Suprapubic skin (tissue), 4 donors: Measurements from ENCODE around the gene ZFP36L2. TPM values are rescaled to one million over a fixed set of nuclear protein-coding genes. Genes with fewer than 3 reads are reported as not detected.

Source experiments
- DNase-seq, 2 donors: peaks; one replicate each; pipeline ENCODE4 v3.0.0-alpha.2; 2019; ENCODE audit warnings: low spot score in 2 of 2
- H3K27ac ChIP-seq: fragments of 200-600 bp; sonication (generic); one replicate; pipeline ENCODE4 v1.5.1; 2019
- H3K27me3 ChIP-seq: fragments of 200-600 bp; sonication (generic); one replicate; pipeline ENCODE4 v1.5.1; 2019
- H3K36me3 ChIP-seq: fragments of 200-600 bp; sonication (generic); one replicate; pipeline ENCODE4 v1.5.1; 2019
- H3K4me1 ChIP-seq: fragments of 200-600 bp; sonication (generic); one replicate; pipeline ENCODE4 v1.5.1; 2019
- H3K4me3 ChIP-seq: fragments of 200-600 bp; sonication (generic); one replicate; pipeline ENCODE4 v1.5.1; 2019; ENCODE audit warnings: mild to moderate bottlenecking
- H3K9me3 ChIP-seq: fragments of 200-600 bp; sonication (generic); one replicate; pipeline ENCODE4 v1.5.1; 2019
- EP300 ChIP-seq: sonication (generic); formaldehyde crosslinking; IDR thresholded peaks from one replicate; pipeline ENCODE4 v1.6.1; 2017; ENCODE audit warnings: antibody characterized with exemption
- POLR2A ChIP-seq, 2 donors: fragments of 450-650 bp; IDR thresholded peaks; one replicate each; pipeline ENCODE4 v1.6.1; 2017; ENCODE audit warnings: antibody characterized with exemption in 2 of 2, mild to moderate bottlenecking in 2 of 2, moderate library complexity in 2 of 2
- POLR2AphosphoS5 ChIP-seq, 3 donors: sonication (generic); formaldehyde crosslinking; IDR thresholded peaks; one replicate each; pipeline ENCODE4 v1.6.1; 2017; ENCODE audit warnings: antibody characterized with exemption in 3 of 3
- WGBS: methylation state at CpG from one replicate; pipeline ENCODE4 v1.1.5; 2018; 5-methylcytosine and 5-hydroxymethylcytosine counted together
- total RNA-seq, 4 donors: library from RNA; depleted of rRNA; stranded (reverse); fragments of >200 nt; gene quantifications; one replicate each; pipeline ENCODE4 v1.1.0, GENCODE V29; 2016
- TF ChIP-seq, protein P1 (sequence below), 2 donors: fragments of 200-600 bp in 1 of 2; fragments of 450-650 bp in 1 of 2; sonication (generic) in 1 of 2; IDR thresholded peaks; one replicate each; pipeline ENCODE4 v1.5.1; 2016 to 2019; ENCODE audit warnings: antibody characterized with exemption in 2 of 2, mild to moderate bottlenecking in 1 of 2, moderate library complexity in 1 of 2

The ZFP36L2 gene
- total RNA-seq, 4 donors from 2014 or later: 198 to 238 (median 223) TPM

DNA sequence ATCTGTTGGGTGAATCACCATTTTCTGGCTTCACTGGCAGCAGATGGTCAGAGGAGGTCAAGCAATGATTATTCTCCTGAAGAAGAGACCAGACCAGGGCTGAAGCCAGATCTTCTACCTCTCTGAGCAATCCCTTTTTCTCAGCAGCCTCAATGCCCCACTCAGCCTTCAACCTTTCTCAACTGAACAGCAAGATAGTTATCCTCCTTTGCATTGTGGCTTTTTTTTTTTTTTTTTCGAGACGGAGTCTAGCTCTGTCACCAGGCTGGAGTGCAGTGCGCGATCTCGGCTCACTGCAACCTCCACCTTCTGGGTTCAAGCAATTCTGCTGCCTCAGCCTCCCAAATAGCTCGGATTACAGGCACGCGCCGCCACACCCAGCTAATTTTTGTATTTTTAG, 50.5 kb downstream of the ZFP36L2 start:
- H3K27me3 ChIP-seq: no peaks in the 10 kb centered on the region
- H3K9me3 ChIP-seq: peaks cover 12% of the 10 kb centered on the region
- TF ChIP-seq POLR2A (IDR thresholded peaks at IDR 0.05) (no peak), POLR2AphosphoS5 (IDR thresholded peaks at IDR 0.05) (no peak), EP300 (no peak)
- TF ChIP-seq, protein P1, sequence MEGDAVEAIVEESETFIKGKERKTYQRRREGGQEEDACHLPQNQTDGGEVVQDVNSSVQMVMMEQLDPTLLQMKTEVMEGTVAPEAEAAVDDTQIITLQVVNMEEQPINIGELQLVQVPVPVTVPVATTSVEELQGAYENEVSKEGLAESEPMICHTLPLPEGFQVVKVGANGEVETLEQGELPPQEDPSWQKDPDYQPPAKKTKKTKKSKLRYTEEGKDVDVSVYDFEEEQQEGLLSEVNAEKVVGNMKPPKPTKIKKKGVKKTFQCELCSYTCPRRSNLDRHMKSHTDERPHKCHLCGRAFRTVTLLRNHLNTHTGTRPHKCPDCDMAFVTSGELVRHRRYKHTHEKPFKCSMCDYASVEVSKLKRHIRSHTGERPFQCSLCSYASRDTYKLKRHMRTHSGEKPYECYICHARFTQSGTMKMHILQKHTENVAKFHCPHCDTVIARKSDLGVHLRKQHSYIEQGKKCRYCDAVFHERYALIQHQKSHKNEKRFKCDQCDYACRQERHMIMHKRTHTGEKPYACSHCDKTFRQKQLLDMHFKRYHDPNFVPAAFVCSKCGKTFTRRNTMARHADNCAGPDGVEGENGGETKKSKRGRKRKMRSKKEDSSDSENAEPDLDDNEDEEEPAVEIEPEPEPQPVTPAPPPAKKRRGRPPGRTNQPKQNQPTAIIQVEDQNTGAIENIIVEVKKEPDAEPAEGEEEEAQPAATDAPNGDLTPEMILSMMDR (IDR thresholded peaks at IDR 0.05): no peak
- no peak overlapping the region for H3K4me3 ChIP-seq
- H3K36me3 ChIP-seq: no peaks in the 10 kb centered on the region
- 96% methylated on average over 9 of the region's 9 CpGs for WGBS
- H3K4me1 ChIP-seq: peaks cover 36% of the 10 kb centered on the region
- H3K27ac ChIP-seq: no peak overlapping the region
- no peak for DNase-seq

DNA sequence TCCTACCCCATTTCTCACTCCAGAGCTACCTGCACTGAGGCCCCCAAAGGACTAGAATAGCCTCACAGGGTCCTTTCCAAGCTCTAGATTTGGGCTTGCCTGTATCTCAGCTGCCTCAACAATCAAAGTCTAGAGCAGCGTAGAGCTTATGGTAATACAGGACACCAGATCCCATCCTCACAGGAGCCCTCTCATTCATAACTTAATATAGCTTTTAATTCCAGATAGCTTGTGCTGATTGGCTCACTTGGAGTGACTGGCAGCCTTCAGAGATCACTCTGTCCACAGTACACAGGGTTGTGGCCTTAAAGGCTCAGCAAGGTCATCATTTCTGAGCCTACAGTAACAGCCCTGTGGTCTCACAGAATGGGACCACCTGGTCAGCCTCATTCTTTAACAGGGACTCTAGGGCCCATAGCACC, 51.4 kb downstream of the ZFP36L2 start:
- Histone ChIP-seq H3K4me1 (peaks cover 36% of the 10 kb centered on the region), H3K4me3 (no peak overlapping the region), H3K27ac (peak overlapping the region; percentile 35), H3K9me3 (peaks cover 12% of the 10 kb centered on the region), H3K36me3 (no peaks in the 10 kb centered on the region), H3K27me3 (no peaks in the 10 kb centered on the region)
- WGBS: 10% methylated on average over 1 of the region's 1 CpG
- DNase-seq: no peak
- TF ChIP-seq POLR2A (IDR thresholded peaks at IDR 0.05): no peak
- TF ChIP-seq POLR2AphosphoS5 (IDR thresholded peaks at IDR 0.05): no peak

DNA sequence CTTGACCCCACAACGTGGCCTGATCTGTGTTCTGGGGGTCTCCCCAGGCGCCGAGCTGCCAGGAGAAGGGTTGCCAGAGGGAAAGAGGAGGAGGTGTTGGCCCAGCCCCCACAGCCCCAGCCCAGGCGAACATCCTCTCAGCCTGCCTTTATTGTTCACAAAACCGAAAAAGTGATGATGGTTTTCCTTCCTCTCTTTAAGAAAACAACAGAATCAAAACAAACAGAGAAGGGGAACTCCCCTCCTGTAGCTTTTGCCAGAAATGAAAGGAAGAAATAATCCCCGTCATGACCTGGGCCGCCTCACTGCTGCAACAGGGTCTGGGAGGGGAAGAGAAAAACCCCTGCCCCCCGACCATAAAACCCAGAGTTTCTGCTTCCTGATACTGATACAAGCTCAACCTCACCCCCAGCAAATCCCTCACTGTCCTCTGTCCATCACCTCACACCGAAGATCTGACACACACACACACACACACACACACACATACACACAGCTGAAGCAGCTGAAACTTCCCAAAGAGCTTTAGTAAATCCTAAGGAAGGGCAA, 52.0 kb downstream of the ZFP36L2 start:
- peaks cover 36% of the 10 kb centered on the region for H3K4me1 ChIP-seq
- no peak for DNase-seq

More for the DNA sequence above, 52.0 kb downstream of the ZFP36L2 start:
- peak overlapping the region; percentile 35 for H3K27ac ChIP-seq
- H3K9me3 ChIP-seq: peaks cover 12% of the 10 kb centered on the region
- no peaks in the 10 kb centered on the region for H3K36me3 ChIP-seq
- TF ChIP-seq, protein P1 (IDR thresholded peaks at IDR 0.05): no peak
- no peak for TF ChIP-seq EP300
- 72% methylated on average over 9 of the region's 9 CpGs for WGBS
- no peak overlapping the region for H3K4me3 ChIP-seq
- H3K27me3 ChIP-seq: no peaks in the 10 kb centered on the region
